ENCODE measurements around the gene BDNF. TPM values are rescaled to one million over a fixed set of nuclear protein-coding genes. Genes with fewer than 3 reads are reported as not detected.
A peak's percentile ranks its signal among the peaks of the same experiment; 100 is the strongest.
"Not testable (repeated sequence)": the region's sequence is repeated elsewhere in the genome, so short reads cannot be mapped to it uniquely, and the experiment has no call there.

BDNF gene
- total RNA-seq = under 1 TPM; 0.04 to 0.09 (median 0.07) TPM
- under 1 TPM; 0.12 to 0.15 TPM for polyA plus RNA-seq

DNA sequence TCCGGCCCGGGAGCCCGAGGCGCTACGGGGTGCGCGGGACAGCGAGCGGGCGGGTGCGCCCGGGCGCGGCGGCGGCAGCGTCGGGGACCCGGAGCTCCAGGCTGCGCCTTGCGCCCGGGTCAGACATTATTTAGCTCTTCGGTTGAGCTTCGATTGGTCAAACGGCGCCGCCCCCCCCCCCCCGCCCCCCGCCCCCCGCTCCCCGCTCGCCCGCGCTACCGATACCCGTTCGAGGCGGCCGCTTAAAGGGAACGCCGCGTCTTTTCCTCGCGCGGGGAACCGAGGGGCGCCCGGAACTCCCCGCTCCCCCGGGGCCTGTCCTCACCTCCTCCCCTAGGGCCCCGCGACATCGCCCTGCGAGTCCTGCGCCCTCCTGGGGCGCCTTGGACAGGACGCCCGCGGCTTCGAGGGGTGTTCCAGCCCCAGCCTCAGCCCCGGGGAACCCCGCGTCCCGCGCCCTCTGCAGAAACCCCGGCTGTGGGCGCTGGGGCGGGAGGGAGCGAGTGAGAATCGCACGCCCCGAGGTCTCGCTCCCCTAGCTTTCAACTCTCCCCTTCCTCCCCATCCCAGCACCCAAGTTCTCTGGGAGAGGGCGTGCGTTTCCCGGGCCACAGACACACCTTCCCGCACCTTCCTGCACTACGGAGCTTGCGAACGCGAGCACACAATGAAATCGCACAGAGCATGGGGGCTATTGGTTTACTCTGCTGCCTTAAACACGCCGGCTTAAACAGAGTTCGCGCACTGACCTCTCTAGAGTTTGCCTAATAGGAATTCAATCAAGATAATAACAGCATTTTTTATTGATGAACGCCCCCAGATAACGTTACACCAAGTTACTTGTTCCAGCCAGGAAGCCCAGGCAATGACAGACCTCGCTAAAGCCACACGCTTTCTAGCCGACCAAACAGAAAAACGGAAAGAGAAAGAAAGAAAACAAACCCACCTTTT, at the start of gene BDNF:
TSS of gene BDNF (minus strand) at position 105 of the 951 bp plus-strand sequence. CDS start 41,891 bp downstream, outside the sequence.
- intact Hi-C loops (cut with DNase I) = loop anchor here in 1 of 3 donors (5.0 to 10.0 kb wide), 2 partner anchors 824 to 1632 kb away; no protein-coding TSS in a partner anchor
- no peak for TF ChIP-seq CTCF (IDR thresholded peaks at IDR 0.05)
- H3K4me3 ChIP-seq = peak within 1 kb of the TSS; percentile 14 to 60 (median 36)
- peak in 2 of 6 donors; percentile 65 to 70 for DNase-seq
- H3K36me3 ChIP-seq = no peaks in the 10 kb centered on the region
- peak; percentile 39 to 62 (median 48) for ATAC-seq
- WGBS, 2 donors = 0% methylated on average over 60 to 92 of the region's 92 CpGs
- peaks cover 4 to 15% (median 13%) of the 10 kb centered on the region in 3 donors for H3K4me1 ChIP-seq
- H3K9me3 ChIP-seq = no peaks in the 10 kb centered on the region
- H3K27ac ChIP-seq = no peak within 1 kb of the TSS
- peaks cover 0 to 28% (median 8%) of the 10 kb centered on the region in 4 donors for H3K27me3 ChIP-seq
- no peak for FAIRE-seq

DNA sequence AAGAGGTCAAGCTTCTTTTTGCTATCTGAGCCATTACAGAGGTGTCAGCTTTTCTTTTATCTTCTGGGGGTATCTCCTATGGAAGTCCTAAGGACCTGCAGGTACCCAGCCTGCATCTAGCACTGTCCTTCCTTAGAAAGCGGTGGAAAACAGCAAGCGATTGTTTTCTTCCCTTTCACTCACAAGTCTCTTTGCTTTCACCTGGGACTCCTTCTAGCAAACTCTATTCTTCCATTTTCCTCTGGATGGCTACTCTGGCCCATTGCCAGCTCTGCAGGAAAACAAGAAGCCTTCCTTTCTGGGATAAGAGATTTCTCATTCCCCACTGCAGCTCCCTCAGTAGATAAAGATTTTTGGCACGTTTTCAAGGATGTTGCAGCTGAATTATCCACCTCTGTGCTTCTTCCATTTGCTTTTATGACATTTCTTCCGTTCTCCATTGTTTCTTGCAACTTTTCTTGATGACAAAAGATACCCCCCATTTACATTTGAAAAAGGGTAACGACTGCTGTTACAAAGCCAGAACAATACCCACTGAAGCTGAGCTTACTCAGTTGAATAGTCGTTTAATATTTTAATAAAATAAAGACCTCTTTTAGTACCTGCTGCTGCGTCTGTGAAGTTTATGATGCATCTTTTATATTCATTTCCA, 40.2 kb upstream of the BDNF start:
- no peaks in the 10 kb centered on the region for H3K36me3 ChIP-seq
- 30 to 43% methylated on average over 7 of the region's 7 CpGs for WGBS, 2 donors
- no peaks in the 10 kb centered on the region for H3K4me1 ChIP-seq
- intact Hi-C loops (cut with DNase I) = no loop called here
- DNase-seq (no peak), FAIRE-seq (no peak), ATAC-seq (no peak)
- H3K27ac ChIP-seq = no peak overlapping the region
- no peaks in the 10 kb centered on the region for H3K9me3 ChIP-seq
- peaks cover 0 to 14% (median 0%) of the 10 kb centered on the region in 4 donors for H3K27me3 ChIP-seq
- H3K4me3 ChIP-seq = no peak overlapping the region
- no peak for TF ChIP-seq CTCF (IDR thresholded peaks at IDR 0.05)

DNA sequence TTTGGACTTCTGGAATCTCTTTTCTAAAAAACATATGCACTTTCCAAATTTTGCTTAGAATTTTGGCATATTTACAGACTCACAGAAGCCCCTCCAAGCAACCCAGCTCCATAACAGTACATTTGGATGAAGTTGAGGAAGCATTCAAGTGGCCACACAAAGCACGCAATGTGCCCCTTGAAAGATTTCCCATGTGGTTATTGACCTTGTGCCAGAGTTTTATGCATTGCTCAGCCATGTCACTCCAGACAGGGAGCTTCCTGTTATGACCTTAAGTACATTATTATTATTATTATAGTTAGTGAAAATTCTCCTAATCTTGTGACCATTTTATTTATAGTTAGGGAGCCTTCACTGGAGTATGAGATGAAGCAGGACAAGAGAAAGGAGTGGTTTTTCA, 35.0 kb upstream of the BDNF start:
- Histone ChIP-seq H3K27me3 (peaks cover 0 to 2% (median 0%) of the 10 kb centered on the region in 4 donors), H3K4me1 (no peaks in the 10 kb centered on the region), H3K27ac (no peak overlapping the region), H3K9me3 (no peaks in the 10 kb centered on the region), H3K36me3 (no peaks in the 10 kb centered on the region), H3K4me3 (no peak overlapping the region)
- no peak for FAIRE-seq
- TF ChIP-seq CTCF (IDR thresholded peaks at IDR 0.05) = no peak
- ATAC-seq = no peak
- intact Hi-C loops (cut with DNase I) = no loop called here
- 48 to 55% methylated on average over 1 of the region's 1 CpG for WGBS, 2 donors
- no peak for DNase-seq

DNA sequence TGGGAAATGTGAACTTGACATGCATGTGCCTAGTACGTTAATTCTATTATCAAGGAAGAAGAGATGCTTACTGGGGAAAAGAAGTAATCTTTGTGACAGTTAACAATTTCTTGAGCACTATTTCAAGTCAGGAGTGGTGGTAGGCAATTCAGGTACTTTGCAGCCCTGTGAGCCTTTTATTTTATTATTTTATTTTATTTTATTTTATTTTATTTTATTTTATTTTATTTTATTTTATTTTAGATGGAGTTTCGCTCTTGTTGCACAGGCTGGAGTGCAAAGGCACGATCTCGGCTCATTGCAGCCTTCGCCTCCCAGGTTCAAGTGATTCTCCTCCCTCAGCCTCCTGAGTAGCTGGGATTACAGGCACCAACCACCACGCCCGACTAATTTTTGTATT, 31.5 kb upstream of the BDNF start:
- H3K36me3 ChIP-seq; H3K4me3 ChIP-seq; H3K27ac ChIP-seq; FAIRE-seq; H3K9me3 ChIP-seq; ATAC-seq; H3K4me1 ChIP-seq; H3K27me3 ChIP-seq; DNase-seq; intact Hi-C loops (cut with DNase I): not testable (repeated sequence)
- 81 to 88% methylated on average over 7 of the region's 7 CpGs for WGBS, 2 donors

DNA sequence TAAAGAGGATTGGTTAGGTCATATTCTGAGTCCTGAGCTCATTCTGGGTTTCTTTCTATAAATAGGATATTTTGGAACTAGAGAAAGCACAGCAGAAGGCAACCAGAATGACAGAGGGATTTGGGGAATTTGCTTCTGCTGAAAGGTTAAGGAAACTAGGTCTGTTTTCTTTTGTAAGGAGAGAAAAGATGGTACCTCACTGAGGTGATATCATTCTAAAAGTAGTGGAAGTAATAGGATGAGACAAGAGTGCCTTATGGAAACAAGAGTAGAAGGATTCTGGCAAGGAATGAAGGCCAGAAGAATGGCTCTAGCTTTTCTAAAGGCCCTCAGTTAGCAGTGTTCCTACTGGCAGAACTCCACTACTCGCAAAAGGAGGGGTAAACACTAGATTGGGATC, 26.7 kb upstream of the BDNF start:
- ATAC-seq = no peak
- TF ChIP-seq CTCF (IDR thresholded peaks at IDR 0.05) = no peak
- WGBS, 2 donors = 52 to 58% methylated on average over 1 of the region's 1 CpG
- no peak overlapping the region for H3K4me3 ChIP-seq
- H3K9me3 ChIP-seq = no peaks in the 10 kb centered on the region
- intact Hi-C loops (cut with DNase I) = no loop called here
- no peak for FAIRE-seq
- H3K36me3 ChIP-seq = no peaks in the 10 kb centered on the region
- no peak overlapping the region for H3K27ac ChIP-seq
- peaks cover 0 to 13% (median 0%) of the 10 kb centered on the region in 4 donors for H3K27me3 ChIP-seq
- no peak for DNase-seq
- peaks cover 0 to 10% (median 0%) of the 10 kb centered on the region in 3 donors for H3K4me1 ChIP-seq

All from pancreas (tissue), 10 donors.